HG02870 (cell line): ENCODE data around the gene CNTROB.
A peak's percentile ranks its signal among the peaks of the same experiment; 100 is the strongest.

Source experiments
- ATAC-seq: cut with Tn5 transposase; IDR thresholded peaks from one replicate; pipeline ENCODE4 v1.9.1; 2021; ENCODE audit warnings: mild to moderate bottlenecking, moderate library complexity; ENCODE audit not compliant: unreplicated experiment

The CNTROB gene, protein sequence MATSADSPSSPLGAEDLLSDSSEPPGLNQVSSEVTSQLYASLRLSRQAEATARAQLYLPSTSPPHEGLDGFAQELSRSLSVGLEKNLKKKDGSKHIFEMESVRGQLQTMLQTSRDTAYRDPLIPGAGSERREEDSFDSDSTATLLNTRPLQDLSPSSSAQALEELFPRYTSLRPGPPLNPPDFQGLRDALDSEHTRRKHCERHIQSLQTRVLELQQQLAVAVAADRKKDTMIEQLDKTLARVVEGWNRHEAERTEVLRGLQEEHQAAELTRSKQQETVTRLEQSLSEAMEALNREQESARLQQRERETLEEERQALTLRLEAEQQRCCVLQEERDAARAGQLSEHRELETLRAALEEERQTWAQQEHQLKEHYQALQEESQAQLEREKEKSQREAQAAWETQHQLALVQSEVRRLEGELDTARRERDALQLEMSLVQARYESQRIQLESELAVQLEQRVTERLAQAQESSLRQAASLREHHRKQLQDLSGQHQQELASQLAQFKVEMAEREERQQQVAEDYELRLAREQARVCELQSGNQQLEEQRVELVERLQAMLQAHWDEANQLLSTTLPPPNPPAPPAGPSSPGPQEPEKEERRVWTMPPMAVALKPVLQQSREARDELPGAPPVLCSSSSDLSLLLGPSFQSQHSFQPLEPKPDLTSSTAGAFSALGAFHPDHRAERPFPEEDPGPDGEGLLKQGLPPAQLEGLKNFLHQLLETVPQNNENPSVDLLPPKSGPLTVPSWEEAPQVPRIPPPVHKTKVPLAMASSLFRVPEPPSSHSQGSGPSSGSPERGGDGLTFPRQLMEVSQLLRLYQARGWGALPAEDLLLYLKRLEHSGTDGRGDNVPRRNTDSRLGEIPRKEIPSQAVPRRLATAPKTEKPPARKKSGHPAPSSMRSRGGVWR

DNA sequence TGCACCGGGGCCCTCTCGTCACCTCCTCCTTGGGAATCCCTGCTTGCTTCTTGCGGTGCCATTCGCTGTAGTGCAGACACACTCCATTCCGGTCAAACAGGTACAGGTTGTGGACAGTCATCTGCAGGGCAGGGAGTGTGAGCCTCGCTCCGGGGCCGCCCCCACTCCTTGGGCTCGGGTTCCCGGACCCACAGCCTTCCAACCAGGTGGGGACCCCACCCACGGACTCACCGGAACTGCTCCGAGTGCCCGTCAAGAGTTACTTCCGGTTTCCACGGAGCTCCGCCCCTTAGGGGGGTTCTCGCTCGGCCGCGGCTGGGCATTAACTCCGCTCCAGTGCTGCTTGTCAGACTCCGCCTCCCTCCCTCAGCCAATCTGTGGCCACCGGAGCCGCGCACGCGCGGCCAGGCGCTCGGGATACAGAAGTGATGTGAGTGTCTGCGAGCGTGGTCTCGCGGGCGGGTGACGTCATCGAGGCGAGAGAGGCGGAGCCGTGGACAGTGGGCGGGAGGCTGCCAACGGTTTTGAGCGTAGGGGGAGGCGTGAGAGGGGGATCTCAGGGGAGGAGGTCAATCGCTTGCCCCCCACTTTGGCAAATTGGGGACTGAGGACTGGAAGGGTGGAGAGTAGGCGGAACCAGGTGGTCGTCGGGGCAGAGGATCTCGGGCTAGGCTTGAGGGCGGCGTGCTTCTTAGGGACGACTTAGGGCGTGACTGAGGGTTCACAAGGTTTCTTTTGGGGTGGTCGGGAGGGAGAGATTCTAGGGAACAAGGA lies at the start of gene CNTROB, which contains the start of gene TRAPPC1:
Gene CNTROB (plus strand): TSS at position 498 of the 774 bp plus-strand sequence. CDS start 874 bp downstream, outside the sequence.
Gene TRAPPC1 (minus strand): TSS at position 238 of the 774 bp plus-strand sequence. CDS start 117 bp downstream, at position 121.
- ATAC-seq: peak; percentile 96

DNA sequence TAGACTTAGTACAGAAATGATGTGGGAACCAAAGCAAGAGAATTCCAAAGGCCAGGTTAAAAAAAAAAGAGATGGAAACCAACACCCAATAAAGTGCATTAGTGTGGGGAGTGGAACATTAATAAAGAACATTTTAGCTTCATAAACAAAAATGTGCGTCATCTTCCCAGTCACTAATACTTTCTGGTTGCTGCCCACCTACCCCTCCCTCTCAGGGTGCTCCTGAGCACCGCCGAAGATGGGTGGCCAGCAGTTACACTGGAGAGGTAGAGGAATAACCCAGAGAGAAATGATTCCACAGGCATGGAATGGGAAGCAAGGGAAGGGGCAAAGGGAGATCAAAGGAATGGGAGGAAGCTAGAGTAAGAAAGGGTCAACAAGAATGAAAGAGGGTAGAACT lies 49.4 kb upstream of the CNTROB start:
- no peak for ATAC-seq

DNA sequence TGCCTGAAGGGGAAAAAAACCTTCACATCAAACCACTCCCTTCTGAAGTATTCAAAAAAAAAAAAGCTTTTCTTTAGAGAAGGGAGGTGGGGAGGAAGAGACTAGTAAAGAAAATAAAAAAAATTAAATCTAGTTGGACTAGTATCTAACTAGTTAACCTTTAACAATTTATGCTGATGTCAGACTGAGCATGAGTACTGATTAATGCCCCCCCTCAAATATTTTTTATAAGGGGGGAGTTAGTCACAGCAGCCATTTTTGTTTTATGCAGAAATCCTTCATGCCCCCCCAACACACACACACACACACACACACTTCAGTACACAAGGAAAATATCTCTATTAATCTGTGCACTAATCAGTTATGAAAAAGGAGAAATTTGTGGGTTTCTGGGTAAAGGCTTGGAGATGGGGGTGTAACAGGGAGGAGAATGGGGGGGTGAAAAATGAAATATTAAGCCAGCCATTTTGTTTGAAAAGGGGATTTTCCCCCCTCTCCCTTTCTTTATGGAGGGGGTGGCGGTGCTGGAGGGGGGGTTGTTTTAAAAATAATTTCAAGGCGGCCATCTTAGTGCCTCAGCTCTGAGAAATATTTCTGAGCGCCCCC lies 48.1 kb upstream of the CNTROB start:
- ATAC-seq: no peak

DNA sequence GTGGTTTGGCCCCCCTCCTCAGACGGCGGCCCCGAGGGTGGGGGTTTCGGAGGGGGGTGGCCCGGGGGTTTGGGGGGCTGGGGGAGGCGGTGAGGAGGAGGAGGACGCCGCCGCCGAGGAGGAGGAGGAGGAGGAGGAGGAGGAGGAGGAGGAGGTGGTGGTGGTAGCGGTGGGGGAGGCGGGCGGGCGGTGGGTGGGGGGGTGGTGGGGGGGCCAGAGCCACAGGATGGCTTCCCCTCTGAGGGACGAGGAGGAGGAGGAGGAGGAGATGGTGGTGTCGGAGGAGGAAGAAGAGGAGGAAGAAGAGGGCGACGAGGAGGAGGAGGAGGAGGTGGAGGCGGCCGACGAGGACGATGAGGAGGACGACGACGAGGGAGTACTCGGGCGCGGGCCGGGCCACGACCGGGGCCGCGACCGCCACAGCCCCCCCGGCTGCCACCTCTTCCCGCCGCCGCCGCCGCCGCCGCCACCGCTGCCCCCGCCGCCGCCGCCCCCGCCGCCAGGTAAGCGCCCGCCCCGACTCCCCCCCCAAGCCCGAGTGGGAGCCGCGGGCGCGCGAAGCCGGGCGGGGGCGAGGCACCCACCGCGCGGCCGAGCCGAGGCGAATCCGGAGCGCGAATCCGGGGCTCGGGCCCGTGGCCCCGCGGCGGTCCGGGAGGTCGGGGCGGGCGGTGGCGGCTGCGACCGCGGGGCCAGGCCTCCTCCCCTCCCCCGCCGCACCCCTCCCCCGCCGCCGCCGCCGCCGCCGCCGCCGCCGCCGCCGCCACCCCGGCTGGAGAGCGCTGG lies 47.2 kb upstream of the CNTROB start:
- no peak for ATAC-seq

DNA sequence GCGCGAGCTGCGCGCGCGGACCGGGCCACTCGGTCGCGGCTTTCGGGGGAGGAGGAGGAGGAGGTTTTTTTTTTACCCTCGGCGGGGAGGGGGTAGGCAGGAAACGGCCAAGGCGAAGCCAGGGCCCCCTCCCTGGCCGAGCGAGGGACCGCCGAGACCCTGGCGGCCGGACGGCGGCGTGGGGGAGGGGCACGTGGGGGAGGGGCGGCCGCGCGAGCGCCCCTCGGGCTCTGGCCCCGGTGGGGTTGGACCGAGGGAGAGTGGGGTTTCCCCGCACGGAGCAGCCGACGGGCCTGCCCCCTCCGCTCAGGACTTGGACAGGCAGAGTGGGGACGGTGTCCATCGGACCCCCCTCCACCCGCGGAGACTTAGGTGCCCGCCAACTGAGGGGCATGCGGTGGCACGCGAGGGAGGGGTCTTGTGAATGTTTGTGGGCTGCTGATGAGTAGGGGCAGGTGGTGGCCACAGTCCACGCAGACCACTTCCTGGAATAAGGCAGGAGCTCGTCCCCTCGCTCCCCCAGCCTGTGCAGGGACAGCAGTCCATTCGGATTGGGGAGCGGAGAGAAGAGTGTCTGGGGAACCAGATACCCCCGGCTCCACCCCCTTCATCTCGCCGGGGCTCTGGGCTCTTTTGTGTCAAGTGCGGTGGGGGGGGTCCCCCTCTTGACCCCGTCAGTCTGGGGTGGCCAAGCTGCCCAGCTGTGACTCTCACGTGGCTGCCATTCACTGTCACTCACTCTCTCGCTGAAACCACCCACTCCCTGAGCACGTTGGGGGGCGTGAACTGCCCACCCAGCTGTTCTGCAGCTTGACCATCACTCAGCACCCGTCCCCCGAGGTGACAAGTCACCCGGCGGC lies 46.4 kb upstream of the CNTROB start:
- ATAC-seq: no peak

DNA sequence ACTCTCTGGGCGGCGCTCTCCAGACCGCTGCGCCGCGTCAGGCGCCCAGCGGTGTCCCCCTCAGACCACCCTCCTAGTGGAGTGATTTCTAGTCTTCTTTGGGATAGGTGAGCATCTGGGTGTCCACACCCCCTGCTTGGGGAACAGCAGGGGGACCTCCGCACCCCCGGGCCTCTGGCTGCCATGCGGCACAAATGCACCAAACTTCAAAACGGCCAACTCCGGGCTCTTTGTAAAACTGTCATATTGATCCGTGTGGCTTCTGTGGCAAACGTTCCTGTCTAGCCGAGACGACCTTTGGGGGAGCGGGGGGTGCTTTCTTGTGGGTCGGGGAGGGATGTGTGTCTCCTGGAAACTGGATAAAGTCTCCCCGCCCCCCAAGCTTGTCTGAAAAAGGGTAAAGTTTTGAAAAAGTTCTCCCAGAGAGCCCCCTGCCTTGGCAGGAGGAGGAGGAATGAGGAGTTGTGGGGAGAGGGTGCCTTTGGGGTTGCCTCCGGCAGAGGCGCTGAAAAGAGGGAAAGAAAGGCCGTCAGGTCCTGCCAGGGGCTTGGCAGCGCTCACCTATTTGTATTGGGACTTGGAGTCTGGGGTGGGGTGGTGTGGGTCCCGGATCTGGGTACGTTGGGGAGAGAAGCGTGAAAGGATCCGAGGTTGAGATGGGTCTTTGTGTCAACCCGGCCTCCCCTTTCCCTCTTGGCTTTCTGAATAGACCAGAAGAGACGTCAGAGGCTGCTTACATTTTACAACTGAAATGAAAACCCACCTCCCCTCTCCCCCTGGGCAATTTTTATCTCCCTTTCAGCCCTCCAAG lies 45.6 kb upstream of the CNTROB start:
- ATAC-seq: no peak

DNA sequence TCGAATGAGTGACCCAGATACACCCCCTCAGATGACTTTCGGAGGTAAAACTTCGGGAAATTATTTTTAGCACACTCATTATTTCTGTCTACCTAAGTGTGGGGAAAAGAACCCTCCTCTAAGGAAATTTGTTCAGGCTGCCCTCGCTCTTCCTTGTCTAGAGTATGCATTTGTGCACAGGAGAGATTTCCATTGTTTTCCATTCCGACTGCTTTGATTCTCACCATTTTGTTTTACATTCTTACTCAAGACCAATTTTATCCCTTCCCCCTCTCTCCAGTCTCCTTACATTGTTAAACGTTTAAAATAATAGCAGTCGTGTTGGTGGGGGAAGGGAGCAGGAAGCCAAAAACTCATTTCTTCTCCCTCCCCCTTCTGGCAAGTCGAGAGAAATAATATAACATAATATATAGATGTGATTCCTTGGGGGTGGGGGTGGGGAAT lies 44.9 kb upstream of the CNTROB start:
- ATAC-seq: no peak

DNA sequence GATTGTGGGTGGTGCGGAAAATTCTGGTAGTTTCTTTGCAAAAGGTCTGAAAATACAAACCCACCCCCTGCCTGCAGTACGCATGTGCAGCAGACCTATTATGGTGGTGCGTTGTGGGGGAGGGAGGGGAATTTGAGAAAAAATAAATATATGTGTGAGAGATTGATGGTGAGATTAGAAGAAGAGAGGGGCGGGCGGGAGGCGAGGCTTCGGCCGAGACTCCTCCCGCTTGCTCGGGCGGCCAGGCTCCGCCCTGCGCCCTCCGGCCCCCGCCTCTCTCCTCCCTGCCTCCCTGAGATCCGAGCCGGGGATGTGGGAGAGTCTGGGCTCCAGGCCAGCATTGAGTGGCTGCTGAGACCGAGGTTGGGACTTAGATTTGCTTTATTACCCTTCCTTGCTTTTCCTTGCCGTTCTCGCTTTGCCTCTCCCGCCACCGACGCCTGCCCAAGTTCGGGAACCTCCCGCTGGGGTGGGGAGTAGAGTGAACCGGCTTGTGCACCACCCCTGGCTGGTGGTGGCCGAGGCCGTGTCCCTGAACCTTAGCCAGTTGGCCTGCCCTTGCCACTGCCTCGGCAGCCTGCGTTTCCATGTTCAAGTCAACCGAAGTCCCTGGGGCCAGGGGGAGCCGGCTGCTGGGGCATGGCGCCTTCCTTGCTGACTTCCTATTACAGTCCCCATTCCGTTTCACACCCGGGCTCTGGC lies 44.4 kb upstream of the CNTROB start:
- ATAC-seq: no peak

DNA sequence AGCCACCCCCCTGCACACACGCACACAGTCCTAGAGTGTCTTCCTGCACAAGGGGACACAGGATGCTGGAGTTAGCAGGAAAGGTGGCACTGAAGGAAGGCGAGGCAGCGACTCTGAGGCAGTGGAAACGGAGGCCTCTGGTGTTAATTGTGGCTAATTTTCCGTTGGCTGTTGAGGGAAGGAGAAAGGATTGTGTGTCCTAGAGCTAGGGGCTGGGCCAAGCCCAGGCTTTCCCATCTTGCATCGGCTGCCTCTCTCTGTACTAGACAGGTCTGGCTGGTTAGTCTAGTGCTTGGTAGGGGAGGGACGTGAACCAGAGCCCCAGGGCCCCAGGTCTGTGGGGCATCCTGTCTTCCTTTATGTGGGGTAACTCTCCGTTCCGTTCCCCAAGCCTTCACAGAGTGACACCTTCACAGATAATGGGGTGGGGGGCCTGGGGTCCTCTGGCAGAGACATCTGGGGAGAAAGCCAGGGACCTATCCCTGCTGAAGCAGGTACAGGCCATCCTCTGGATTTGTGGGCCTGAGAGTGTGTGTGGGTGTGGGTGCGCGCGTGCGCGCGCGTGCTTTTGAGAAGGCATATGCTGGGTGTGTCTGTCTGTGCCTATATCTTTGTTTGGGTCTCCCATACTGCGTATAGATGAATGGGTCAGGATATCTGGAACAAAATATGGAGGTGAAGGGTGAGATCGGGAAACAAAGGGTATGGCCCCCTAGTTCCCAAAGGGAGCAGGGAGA lies 43.7 kb upstream of the CNTROB start, which contains the start of gene CHD3:
Gene CHD3 (plus strand): TSS at position 606 of the 737 bp plus-strand sequence. CDS start 212 bp downstream, outside the sequence.
- ATAC-seq: no peak

DNA sequence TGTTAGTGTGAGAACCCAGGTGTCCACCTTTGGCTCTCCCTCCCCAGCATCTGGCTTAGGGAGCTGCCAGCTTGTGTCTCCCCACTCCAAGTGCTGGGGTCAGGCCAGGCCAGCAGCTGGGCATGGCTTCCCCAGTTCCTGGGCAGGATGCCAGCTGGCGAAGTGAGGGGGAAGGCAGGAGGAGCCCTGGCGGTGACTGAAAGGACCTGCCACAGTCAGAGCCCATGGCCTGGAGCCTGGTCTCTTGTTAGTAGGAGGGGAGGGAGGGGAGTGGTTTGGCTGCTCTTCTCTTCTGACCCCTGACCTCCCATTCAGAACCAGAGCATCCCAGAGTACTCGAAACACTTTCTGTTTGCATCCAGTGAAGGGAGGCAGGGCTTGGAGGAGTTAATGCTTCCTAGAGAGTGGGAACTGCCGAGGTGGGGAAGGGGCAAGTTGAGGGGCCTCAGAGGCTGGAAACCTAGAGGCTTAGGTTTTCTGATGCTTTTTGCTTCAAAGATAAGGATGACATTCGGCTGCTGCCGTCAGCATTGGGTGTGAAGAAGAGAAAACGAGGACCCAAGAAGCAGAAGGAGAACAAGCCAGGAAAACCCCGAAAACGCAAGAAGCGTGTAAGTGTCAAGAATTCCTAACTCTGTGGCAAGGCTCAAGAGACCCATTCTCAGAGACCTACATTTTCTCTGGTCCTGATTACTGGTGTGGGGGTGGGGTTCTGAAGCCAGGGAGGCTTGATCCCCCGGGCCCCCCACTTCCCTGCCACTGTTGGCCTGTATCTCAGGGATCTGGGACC lies 42.6 kb upstream of the CNTROB start:
- no peak for ATAC-seq

DNA sequence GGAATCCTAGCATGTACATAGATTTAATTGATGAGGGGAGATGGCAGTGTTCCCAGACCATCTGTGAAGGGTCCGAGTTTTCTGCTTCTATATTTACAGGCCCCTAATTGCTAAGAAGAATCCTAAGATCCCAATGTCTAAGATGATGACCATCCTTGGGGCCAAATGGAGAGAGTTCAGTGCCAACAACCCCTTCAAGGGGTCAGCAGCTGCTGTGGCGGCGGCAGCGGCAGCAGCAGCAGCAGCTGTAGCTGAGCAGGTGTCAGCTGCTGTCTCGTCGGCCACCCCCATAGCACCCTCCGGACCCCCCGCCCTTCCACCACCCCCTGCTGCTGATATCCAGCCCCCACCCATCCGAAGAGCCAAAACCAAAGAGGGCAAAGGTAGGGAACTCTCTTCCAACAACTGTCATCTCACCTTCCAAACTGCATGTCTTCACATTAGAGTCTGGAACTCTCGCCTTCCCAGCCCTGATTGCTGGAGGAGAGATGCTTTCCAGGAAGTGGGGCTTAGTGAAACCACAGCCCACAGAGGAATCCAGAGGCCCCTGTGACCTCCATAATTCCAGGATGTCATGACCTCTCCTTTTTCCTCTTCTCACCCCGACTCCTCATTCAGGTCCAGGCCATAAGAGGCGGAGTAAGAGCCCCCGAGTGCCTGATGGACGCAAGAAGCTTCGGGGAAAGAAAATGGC lies 38.7 kb upstream of the CNTROB start:
- ATAC-seq: no peak

DNA sequence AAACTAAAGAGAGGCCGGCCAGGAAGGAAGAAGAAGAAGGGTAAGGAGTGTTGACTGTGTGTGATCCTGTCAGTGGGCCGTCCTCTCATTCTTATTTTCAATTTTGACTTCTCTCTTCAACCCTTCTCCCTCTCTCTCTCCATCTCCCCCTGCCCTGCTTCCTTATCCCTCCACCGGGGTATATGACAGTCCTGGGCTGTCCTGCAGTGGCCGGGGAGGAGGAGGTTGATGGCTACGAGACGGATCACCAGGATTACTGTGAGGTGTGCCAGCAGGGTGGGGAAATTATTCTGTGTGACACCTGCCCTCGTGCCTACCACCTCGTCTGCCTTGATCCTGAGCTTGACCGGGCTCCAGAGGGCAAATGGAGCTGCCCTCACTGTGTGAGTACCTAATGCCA lies 37.8 kb upstream of the CNTROB start:
- ATAC-seq: no peak

DNA sequence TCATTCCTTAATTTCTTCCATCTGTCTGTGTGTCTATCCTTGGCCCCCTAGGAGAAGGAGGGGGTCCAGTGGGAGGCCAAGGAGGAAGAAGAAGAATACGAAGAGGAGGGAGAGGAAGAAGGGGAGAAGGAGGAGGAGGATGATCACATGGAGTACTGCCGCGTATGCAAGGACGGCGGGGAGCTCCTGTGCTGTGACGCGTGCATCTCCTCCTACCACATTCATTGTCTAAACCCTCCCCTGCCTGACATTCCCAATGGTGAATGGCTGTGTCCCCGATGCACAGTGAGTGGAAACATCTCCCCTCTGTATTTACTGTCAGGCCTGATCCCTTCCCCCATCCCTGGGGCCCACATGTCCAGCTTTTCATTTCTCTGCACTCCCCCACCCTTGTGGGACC lies 37.1 kb upstream of the CNTROB start:
- no peak for ATAC-seq

DNA sequence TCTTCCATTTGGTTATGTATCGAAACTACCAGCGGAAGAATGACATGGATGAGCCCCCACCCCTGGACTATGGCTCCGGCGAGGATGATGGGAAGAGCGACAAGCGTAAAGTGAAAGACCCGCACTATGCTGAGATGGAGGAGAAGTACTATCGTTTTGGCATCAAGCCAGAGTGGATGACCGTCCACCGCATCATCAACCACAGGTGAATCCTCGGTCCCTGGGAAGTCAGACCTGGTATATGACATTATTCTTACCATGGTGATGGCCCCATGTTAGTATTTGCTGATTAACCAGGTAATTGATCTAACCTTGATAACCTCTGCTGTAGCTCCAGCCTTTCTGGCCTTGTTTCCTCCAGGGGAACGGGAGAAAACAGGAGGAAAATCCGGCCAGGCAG lies 34.9 kb upstream of the CNTROB start:
- ATAC-seq: no peak

DNA sequence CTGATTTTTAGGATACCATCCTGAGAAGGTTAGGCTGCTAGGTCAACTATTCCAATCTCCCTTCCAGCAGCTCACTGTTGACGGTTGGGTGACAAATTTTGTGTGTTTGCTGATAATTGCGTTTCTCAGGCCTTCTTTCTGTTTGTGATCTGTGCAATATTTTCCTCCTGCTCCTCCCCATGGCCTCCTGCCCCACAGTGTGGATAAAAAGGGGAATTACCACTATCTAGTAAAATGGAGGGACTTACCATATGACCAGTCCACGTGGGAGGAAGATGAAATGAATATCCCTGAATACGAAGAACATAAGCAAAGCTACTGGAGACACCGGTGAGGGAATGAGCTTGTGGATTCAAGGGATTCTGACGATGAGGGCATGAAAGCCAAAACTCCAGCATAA lies 34.2 kb upstream of the CNTROB start:
- ATAC-seq: no peak
